GM21619 (cell line): ENCODE data around the gene PDCD2L.
"Not testable (repeated sequence)": the region's sequence is repeated elsewhere in the genome, so short reads cannot be mapped to it uniquely, and the experiment has no call there.

Experiments used
- ATAC-seq: cut with Tn5 transposase; IDR thresholded peaks from one replicate; pipeline ENCODE4 v1.9.1; 2021; ENCODE audit not compliant: unreplicated experiment

PDCD2L gene

DNA sequence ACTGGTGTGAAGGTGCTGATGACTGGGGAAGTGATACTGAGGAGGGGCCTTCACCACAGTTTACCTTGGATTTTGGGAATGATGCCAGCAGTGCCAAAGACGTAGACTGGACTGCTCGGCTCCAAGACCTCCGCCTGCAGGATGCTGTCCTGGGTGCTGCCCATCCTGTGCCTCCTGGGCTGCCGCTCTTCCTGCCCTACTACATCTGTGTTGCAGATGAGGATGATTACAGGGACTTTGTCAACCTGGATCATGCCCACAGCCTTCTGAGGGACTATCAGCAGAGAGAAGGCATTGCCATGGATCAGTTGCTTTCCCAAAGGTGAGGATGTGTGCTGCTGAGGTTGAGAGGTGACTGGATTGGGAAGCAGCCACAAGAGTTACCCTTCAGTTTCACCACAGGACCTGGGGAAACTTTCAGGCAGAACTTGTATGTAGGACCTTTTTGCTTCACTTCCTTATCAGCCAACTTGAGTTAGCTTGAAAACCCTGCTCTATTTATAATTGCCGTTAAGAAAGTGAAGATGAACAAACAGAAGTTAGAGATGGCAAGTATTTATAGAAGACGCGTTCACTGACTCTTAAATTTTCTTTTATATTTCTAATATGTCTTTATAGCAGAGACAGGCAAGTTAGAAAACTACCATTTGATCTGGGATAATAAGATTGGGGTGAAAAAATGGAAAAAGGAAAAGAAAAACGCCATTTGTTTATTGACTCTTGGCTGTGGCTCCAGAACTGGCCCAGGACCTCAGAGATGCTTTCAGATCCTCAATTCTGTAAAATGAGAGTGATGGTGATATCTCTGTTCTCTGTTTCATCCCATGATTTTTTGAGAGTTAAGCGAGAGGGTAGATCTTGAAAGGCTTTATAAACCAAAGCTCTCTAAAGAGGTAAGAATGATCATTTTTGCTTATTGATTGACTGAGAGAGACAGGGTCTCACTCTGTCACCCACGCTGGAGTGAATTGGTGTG is 5.3 kb downstream of the PDCD2L start:
- no peak for ATAC-seq

DNA sequence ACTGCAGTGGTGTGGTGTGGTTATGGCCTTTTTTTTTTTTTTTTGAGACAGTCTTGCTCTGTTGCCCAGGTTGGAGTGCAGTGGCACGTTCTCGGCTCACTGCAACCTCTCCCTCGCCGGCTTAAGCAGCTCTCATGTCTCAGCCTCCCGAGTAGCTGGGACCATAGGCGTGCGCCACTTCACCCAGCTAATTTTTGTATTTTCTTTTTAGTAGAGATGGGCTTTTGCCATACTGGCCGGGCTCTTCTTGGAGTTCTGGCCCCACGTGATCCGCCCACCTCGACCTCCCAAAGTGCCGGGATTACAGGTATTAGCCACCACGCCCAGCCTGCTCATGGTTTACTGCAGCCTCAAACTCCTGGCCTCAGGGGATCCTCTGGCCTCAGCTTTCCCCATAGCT is 7.0 kb downstream of the PDCD2L start:
- ATAC-seq, result no peak

DNA sequence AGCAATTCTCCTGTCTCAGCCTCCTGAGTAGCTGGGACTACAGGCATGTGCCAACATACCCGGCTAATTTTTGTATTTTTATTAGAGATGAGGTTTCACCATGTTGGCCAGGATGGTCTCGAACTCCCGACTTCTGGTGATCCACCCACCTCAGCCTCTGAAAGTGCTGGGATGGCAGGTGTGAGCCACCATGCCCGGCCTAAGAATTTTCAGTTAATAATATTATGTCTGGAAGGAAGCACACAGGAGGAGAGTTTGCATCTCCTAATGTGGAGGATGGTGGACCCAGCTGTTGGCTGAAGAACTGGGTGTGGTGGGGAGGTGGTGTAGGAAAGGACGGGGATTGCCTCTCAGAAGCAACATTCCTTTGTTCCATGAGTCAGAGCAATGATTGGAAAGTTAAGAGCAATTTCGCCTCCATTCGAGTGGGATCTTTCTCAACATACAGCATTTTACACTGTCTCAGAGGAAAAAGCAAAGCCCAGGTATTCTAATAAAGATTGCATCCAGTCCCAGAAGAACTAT is 11.9 kb downstream of the PDCD2L start:
- no peak for ATAC-seq

DNA sequence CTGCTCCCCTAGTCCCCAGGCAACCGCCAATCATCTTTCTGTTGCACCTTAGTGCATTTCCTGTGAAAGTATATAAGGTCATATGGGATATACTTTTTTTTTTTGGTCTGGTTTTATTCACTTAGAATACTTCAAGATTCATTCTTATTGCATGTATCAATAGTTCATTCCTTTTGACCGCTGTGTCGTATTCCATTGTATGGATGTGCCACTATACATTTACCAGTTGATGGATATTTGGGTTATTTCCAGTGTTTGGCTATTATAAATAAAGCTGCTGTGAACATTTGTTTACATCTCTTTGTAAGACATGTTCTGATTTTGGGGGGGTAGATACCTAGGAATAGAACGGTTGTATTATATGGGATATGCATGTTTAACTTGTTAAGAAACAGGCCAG is 14.1 kb downstream of the PDCD2L start:
- ATAC-seq, result no peak

DNA sequence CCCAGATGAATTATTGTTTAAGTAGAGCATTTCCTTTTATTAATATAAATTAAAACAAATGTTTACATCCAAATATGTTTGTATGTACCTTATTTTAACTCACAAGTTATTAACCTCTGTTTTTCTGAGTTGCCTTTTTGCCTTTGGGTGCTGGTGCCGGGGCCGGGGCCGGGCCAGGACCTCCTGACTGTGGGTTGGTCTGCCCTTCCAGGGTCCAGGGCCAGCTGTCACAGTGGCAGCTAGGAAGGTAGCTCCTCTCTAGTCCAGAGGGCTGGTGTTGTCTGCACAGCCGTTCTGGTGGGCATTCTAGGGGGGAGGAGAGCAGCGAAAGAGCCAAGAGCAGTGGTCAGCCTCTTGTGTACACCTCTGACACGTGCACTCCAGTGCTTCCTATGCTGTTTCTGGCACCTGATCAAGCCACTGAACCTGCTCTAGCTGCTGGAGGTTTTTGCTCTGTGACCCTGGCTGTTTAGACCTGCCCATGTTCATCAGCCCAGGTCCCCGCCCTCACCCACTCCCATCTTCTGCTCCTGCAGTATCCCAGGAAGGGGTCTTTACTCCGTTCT is 22.0 kb downstream of the PDCD2L start:
- ATAC-seq, result no peak

DNA sequence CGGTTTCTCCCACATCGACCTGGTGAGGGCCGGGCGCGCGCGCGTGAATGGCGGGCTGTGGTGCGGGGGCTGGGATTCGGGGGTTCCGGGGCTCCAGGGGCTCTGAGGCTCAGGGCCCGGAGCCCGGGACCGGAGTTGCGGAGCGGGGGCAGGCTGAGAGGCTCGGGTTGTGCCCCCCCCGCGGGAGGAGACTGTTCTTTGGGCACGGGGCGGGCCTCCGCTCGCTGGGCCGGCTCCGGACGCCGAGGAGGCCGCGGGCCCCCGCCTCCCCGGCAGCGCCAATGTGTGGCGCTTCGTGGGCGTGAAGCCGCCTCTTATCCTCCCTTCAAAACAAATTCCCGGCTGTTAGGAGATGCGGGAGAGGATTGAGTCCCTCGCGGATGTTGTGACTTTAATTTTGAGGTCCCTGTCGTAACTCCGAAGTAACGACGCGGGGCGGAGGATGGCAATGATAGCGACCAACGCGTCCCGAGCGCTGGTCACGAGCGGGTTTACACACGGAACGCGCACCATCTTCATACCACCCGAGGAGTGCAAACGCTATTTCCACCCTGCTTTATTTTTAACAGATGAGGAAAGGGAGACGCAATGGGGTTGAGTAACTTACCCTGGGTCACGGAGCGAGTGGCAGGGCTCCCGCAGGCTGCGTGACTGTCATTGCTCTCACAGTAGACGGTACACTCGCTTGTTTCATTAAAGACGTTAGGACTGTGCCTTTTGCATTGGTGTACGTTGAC is 24.5 kb downstream of the PDCD2L start:
- peak; percentile 47 for ATAC-seq

DNA sequence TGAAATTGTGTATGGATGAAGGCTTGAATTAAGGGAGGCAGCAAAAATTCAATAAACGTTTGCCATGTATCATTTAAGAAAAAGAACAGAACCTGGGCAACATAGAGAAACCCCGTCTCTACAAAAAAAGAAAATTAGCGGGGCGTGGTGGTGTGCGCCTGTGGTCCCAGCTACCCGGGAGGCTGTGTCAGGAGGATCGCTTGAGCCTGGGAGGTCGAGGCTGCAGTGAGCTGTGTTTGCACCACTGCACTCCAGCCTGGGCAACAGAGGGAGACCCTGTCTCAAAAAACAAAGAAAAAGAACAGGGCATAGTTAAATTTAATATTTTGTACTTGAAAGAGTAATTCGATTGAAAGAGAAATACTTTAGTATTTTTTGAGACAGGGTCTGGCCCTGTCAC is 25.4 kb downstream of the PDCD2L start:
- ATAC-seq, result no peak

DNA sequence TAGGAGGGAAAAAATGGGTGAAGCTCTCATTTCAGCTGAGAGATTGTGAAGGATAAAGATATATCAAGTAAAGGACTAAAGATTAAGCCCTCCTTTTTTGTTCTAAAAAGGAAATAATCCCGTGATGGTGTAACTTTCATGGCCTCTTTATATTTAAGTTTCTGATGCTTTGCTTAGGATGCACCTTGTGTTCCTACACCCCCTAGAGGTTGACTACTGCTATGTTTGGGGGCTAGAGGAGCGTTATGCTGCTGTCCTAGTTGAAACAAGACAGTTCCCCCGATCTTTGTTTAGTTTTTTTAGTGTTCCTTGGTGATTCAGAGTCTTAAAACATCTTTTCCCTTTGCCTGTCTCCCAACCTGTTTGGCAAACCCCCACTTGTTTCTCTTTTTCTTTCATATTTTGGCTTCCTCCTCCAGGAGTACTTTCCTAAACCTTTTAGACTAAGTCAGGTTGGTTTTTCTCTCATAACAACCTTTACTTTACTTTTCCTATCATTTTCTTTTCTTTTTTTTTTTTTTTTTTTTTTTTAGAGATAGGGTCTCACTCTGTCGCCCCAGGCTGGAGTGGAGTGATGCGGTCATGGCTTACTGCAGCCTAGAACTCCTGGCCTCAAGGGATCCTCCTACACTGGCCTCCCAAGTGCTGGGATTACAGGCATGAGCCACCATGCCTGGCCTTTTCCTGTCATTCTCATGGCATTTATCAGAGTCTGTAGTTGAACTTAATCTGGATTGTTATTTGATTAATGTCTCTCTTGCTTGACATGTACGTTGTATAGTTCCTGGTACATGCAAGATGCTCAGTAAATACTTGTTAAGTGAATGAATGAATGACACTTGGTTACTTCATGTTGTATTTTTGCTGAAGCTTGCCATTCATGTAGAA is 26.8 kb downstream of the PDCD2L start:
- ATAC-seq, result peak; percentile 41

DNA sequence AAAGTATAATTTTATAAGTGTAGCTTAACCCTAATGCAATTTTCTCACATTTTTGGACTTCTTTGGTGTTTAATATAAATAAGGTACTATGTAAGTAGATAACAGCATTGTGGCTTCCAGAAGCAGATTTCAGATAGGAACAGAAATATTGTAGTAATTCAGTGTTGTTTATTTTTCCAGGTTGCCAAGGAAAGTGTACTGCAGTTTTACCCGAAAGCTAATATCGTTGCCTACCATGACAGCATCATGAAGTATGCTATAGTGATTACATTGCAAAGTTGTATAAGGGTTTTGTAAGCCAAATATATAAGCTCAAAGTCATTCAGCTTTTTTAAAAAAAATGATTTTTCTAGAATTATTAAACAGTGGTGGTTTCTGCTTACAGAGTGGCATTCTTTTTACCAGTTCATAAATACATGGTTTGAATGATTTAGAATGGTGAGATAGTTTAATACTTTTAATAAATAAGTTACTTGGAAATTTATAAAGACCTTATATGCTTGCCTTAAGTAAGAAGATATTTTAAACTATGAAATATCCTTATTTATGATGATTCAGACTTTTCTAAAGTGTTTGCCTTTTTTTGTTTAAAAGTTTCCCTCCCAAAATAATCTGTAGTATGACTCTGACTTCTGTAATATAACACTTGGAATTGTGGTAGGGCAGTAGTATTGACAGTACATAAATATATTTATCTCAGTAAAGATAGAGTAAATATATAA is 27.6 kb downstream of the PDCD2L start:
- ATAC-seq, result no peak

DNA sequence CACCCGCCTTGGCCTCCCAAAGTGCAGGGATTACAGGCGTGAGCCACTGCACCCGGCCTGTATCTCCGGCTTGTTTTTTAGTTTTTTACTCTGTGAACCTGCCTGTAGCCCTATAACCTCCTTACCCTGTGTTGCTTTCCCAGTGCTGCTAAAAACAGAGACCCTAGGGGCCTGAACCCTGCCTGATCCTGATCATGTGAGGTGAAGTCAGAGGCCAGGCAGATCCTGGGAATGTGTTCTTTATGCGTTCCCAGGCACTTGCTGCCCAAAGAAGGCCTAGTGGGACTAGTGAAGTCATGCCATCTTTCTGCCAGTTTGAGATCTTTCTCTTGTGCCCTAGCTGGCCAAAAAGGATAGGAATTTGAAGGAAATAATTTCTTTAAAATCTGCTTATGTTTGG is 28.6 kb downstream of the PDCD2L start:
- ATAC-seq, result no peak

DNA sequence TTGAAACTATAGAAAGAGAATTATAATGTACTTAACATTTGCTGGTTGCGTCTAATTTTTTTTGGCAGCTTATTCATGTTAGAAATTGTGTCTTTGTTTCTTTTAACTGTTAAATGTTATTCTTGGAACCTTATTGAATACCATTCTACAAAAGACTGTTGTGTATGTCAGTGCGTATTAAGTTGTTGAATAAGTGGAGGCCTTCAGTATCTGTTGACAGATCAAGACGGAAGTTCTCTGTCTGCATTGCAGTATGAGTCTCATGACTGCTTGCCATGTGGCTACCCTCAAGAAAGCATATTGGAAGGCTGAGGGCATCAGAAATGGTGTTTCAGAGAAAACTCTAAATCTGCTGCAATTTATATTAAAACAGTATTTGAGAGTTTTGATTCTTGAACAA is 32.5 kb downstream of the PDCD2L start:
- no peak for ATAC-seq

DNA sequence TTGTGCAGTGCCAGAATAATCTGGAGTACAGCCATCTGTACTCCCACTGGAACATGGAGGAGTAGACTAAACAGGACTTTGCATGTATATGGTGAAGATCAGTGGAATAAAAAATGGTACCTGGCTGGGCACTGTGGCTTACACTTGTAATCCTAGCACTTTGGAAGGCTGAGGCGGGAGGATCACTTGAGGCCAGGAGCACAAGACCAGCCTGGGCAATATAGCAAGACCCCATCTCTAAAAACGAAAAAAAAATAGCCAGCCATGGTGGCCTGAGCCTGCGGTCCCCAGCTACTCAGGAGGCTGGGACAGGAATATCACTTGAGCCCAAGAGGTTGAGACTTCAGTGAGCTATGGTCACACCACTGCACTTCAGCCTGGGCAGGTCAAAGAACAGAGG is 44.0 kb downstream of the PDCD2L start:
- ATAC-seq, result no peak

DNA sequence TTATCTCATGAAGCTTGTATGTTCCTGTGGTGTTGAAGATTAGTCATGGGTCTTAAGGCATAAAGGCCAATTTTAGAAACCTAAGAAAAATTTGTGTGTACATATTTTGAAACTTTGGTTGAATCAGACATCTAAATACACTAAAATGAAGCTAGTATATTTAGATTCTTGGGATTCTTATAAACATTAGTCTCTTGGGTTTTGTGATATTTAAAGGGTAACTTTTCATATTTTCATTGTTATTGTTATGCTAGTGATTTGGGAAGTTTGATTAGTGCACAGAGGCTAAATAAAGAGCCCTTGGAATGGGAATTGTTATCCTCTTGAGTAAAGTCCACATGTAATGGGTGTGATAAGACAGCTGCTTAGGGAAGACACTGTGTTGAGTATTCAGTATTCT is 48.5 kb downstream of the PDCD2L start:
- no peak for ATAC-seq

DNA sequence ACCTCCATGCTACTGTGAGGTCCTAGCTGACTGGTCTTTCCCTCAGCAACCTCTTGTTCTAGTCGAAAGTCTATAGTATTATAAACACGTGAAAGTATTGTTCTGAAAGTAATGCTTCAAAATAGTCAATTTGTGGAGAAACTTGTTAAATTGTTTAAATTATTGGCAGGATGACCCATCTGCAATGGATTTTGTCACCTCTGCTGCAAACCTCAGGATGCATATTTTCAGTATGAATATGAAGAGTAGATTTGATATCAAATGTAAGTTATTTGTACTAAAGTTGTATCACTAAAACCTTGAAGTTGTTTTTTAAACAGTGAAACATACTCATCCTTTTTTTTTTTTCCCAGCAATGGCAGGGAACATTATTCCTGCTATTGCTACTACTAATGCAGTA is 49.9 kb downstream of the PDCD2L start:
- ATAC-seq, result no peak

DNA sequence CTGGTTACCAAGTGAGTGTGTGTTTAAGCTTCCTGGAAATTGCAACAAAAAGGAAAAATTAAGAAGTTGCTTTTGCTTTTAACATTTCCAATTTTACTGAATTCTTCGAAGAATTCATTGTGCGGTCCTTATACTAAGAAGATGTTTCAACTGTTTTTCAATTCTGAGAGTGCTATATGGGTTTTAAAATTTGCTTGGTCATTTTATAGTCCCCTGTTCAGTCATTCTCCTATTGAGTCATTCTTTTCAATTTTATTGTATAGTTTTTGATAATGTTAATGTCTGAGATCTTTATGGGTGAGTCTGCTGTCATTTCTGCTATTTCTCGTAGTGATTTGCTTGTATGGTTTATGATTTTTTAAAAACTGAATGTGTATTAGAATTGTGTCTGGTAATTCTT is 50.5 kb downstream of the PDCD2L start:
- no peak for ATAC-seq

DNA sequence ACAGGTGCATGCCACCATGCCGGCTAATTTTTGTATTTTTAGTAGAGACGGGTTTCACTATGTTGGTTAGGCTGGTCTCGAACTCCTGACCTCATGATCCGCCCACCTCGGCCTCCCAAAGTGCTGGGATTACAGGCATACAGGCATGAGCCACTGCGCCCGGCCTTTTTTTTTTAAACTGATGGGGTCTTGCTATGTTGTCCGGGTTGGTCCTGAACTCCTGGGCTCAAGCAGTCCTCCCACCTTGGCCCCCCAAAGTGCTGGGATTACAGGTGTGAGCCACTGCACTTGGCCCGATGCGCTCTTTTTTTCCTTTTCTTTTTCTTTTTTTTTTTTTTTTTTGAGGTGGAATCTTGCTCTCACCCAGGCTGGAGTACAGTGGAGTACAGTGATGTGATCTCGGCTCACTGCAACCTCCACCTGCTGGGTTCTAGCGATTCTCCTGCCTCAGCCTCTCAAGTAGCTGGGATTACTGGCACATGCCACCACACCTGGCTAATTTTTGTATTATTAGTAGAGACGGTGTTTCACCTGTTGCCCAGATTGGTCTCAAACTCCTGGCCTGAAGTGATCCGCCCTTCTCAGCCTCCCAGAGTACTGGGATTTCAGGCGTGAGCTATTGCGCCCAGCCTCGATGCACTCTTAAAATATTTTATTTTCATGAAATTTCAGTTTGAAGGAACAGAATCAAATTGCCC is 51.7 kb downstream of the PDCD2L start:
- not testable (repeated sequence) for ATAC-seq

DNA sequence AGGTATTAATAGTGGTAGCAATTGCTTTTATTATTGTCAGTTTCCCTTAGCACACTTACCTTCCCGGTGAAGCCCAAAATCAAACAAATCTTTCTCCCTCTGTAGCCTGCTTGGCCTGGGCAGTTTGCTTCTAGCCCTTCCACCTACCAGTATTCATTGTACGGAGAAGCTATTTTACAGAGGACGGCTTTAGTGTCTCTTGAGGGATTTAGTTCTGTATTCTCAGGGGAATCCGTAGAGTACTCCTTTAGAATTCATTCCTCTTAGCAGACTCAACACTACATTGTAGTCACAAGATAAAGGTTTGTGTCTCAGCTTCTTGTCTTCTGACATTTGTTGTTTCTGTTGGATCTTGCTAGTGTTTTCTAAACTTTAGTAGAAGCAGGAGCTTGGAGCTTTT is 53.2 kb downstream of the PDCD2L start:
- no peak for ATAC-seq

DNA sequence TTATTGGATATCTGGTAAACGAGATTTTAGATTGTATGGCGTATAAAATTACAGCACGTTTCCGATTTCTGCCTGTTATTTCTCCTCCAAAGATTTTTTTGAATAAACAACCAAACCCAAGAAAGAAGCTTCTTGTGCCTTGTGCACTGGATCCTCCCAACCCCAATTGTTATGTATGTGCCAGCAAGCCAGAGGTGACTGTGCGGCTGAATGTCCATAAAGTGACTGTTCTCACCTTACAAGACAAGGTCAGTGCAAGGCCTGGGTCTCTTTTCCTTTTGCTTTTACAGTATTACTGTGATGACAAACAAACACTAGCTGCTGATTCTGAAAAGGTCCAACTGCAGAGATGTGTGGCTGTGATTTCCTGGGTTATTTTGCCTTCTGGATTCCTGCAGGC is 54.5 kb downstream of the PDCD2L start:
- ATAC-seq, result no peak

DNA sequence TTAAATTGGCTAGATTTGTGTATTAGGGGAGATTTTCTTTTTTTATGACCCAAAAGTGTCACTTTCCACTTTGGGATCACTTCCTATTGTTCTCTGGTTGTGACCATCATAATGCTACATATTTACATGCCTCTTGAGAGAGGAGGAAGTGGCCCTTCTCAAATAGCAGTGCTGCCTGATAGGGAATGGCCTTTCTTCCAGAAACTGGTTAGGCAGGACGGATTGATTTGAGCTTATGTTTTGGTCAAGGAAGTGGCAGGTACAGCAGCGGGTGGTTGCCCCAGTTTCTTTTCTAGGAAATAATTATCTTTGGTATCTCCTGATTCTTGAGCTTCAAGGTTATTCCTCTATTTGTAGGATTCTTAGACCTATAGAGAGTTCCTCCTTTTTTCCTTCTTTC is 55.4 kb downstream of the PDCD2L start:
- ATAC-seq, result no peak
